Measurements from ENCODE around the gene MEGF6. TPM values are rescaled to one million over a fixed set of nuclear protein-coding genes. Genes with fewer than 3 reads are reported as not detected.

Gene MEGF6
- total RNA-seq, 1 experiment from 2014 or later: 21.3 TPM

GRCh38 chr1:3537359-3537758 lies 73.9 kb downstream of the MEGF6 start:
- H3K23ac ChIP-seq (ENCODE audit: insufficient read length, low read depth, low read length): no peak overlapping the region
- no peaks in the 10 kb centered on the region for H3K79me1 ChIP-seq (ENCODE audit: insufficient read depth, low read depth, low read length, poor library complexity, severe bottlenecking)
- H3K4me1 ChIP-seq (ENCODE audit: insufficient read depth, low read length): no peaks in the 10 kb centered on the region
- H3K4me2 ChIP-seq (ENCODE audit: insufficient read depth, insufficient read length, low read length): no peak overlapping the region
- H2BK12ac ChIP-seq (ENCODE audit: insufficient read length, low read depth, low read length): no peak overlapping the region
- peaks cover 2% of the 10 kb centered on the region for H3K23me2 ChIP-seq (ENCODE audit: insufficient read length, low read depth, low read length, poor library complexity, severe bottlenecking)
- no peak overlapping the region for H4K5ac ChIP-seq (ENCODE audit: insufficient read length, low read depth, low read length)
- H4K20me1 ChIP-seq (ENCODE audit: control insufficient read depth, insufficient read depth, insufficient read length): no peaks in the 10 kb centered on the region
- no peak overlapping the region for H4K8ac ChIP-seq (replicated peaks; ENCODE audit: insufficient read length, low read depth, low read length)
- TF ChIP-seq, protein P1, sequence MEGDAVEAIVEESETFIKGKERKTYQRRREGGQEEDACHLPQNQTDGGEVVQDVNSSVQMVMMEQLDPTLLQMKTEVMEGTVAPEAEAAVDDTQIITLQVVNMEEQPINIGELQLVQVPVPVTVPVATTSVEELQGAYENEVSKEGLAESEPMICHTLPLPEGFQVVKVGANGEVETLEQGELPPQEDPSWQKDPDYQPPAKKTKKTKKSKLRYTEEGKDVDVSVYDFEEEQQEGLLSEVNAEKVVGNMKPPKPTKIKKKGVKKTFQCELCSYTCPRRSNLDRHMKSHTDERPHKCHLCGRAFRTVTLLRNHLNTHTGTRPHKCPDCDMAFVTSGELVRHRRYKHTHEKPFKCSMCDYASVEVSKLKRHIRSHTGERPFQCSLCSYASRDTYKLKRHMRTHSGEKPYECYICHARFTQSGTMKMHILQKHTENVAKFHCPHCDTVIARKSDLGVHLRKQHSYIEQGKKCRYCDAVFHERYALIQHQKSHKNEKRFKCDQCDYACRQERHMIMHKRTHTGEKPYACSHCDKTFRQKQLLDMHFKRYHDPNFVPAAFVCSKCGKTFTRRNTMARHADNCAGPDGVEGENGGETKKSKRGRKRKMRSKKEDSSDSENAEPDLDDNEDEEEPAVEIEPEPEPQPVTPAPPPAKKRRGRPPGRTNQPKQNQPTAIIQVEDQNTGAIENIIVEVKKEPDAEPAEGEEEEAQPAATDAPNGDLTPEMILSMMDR (conservative IDR thresholded peaks at IDR 0.05): no peak
- Mint-ChIP-seq H3K4me3 (no peak overlapping the region), H3K27ac (no peak overlapping the region), H3K9me3 (no peaks in the 10 kb centered on the region), H3K4me1 (peaks cover 0 to 10% of the 10 kb centered on the region in 2 experiments; a peak in 2 of 4 replicates), H3K36me3 (ENCODE audit: insufficient read depth in 1 of 3, low read depth in 3 of 3) (no peaks in the 10 kb centered on the region; a peak in 1 of 7 replicates), H3K27me3 (ENCODE audit: low read depth) (peaks cover 7% of the 10 kb centered on the region)
- H2BK15ac ChIP-seq (ENCODE audit: low read depth, low read length): no peak overlapping the region
- no peak overlapping the region for H2BK20ac ChIP-seq (ENCODE audit: low read depth, low read length, poor library complexity, severe bottlenecking)
- no peak overlapping the region for H2BK5ac ChIP-seq (ENCODE audit: insufficient read length, low read length)
- no peak overlapping the region for H4K91ac ChIP-seq (ENCODE audit: insufficient read length, low read depth, low read length)
- no peaks in the 10 kb centered on the region for H3K9me3 ChIP-seq (ENCODE audit: control insufficient read depth, low read depth, low read length)
- H2AK5ac ChIP-seq (ENCODE audit: insufficient read length, low read length): no peak overlapping the region
- H3K56ac ChIP-seq (ENCODE audit: insufficient read length, low read depth, low read length): no peak overlapping the region
- H3K27ac ChIP-seq (ENCODE audit: insufficient read length, low read depth, low read length): no peak overlapping the region
- H3K4ac ChIP-seq (ENCODE audit: low read depth, low read length): no peak overlapping the region
- H3K14ac ChIP-seq (ENCODE audit: insufficient read depth, low read length): no peak overlapping the region
- WGBS (ENCODE audit: extremely low coverage, insufficient read length, low lambda C conversion rate): no CpG with 5 or more reads among the region's 16 CpGs
- no peak overlapping the region for H2AFZ ChIP-seq (ENCODE audit: low read length)
- H3T11ph ChIP-seq (ENCODE audit: low read length): no peak overlapping the region
- no peak for DNase-seq
- H2BK120ac ChIP-seq (ENCODE audit: low read depth, low read length, poor library complexity, severe bottlenecking): no peak overlapping the region
- H3K79me2 ChIP-seq (ENCODE audit: insufficient read depth, low read length): no peaks in the 10 kb centered on the region
- no peaks in the 10 kb centered on the region; the same call in 1 of the 2 replicates for H3K27me3 ChIP-seq (ENCODE audit: insufficient read depth, low read length)
- no peak overlapping the region for H3K18ac ChIP-seq (ENCODE audit: insufficient read length, low read depth, low read length)
- H3K9ac ChIP-seq (ENCODE audit: extremely low read depth, insufficient read length, low read length): no peak overlapping the region
